Lung (tissue), 12 donors: Measurements from ENCODE around the gene EMP3. TPM values are rescaled to one million over a fixed set of nuclear protein-coding genes. Genes with fewer than 3 reads are reported as not detected.

Experiments used
- ATAC-seq: fragments of 200-7000 bp; cut with Tn5 transposase; one replicate; pipeline ENCODE4 v1.9.1; 2020; ENCODE audit warnings: moderate number of reproducible peaks; ENCODE audit not compliant: insufficient read depth, low FRiP score
- DNase-seq, 3 donors: peaks; one replicate each; pipeline ENCODE4 v3.0.0-alpha.2; 2013 to 2017
- H3K27ac ChIP-seq, 2 donors: one replicate each; pipeline ENCODE4 v1.5.1; 2013; ENCODE audit warnings: mild to moderate bottlenecking in 2 of 2, moderate library complexity in 2 of 2, control low read depth in 1 of 2, inconsistent platforms in 1 of 2, low read depth in 1 of 2, low read length in 1 of 2
- H3K27me3 ChIP-seq, 3 donors: one replicate each; pipeline ENCODE4 v1.5.1; 2013; ENCODE audit warnings: low read length in 2 of 3; ENCODE audit not compliant: control insufficient read depth in 3 of 3, insufficient read depth in 3 of 3
- H3K36me3 ChIP-seq, 4 donors: one replicate each; pipeline ENCODE4 v1.5.1; 2013; ENCODE audit warnings: low read length in 4 of 4, mild to moderate bottlenecking in 1 of 4, moderate library complexity in 1 of 4; ENCODE audit not compliant: control insufficient read depth in 4 of 4, insufficient read depth in 4 of 4
- H3K4me1 ChIP-seq, 5 donors: one replicate each; pipeline ENCODE4 v1.5.1; 2013; ENCODE audit warnings: low read length in 5 of 5, mild to moderate bottlenecking in 2 of 5, moderate library complexity in 1 of 5; ENCODE audit not compliant: control insufficient read depth in 5 of 5, insufficient read depth in 5 of 5
- H3K4me3 ChIP-seq: one replicate; pipeline ENCODE4 v1.5.1; 2013; ENCODE audit warnings: mild to moderate bottlenecking, control low read depth, moderate library complexity
- H3K9ac ChIP-seq, 2 donors: one replicate each; pipeline ENCODE4 v1.5.1; 2013; ENCODE audit warnings: low read length in 2 of 2, control low read depth in 1 of 2; ENCODE audit not compliant: insufficient read depth in 1 of 2
- H3K9me3 ChIP-seq, 4 donors: one replicate each; pipeline ENCODE4 v1.5.1; 2013; ENCODE audit warnings: low read length in 3 of 4, mild to moderate bottlenecking in 1 of 4, moderate library complexity in 1 of 4; ENCODE audit not compliant: control insufficient read depth in 4 of 4, insufficient read depth in 3 of 4
- CTCF ChIP-seq: IDR thresholded peaks from 2 replicates; pipeline ENCODE4 v1.5.1; 2012; ENCODE audit warnings: mild to moderate bottlenecking; ENCODE audit errors: control extremely low read depth, extremely low read depth
- WGBS, 2 donors: extraction: QIAGEN DNeasy Blood & Tissue Kit; methylation state at CpG; one replicate each; pipeline ENCODE4 v1.1.7; 2013; 5-methylcytosine and 5-hydroxymethylcytosine counted together
- polyA plus RNA-seq, 2 donors: library from polyadenylated mRNA; stranded (reverse); fragments of 200-250 nt; gene quantifications; one replicate each; pipeline ENCODE4 v1.2.1, GENCODE V29; 2013
- total RNA-seq, 2 donors: library from RNA; depleted of rRNA in 1 of 2; stranded (reverse); fragments of >200 nt in 1 of 2; gene quantifications; one replicate each; pipeline ENCODE4 v1.2.1, GENCODE V29; 2014 to 2021
- donor health status: control.
- donor health status: control.
- donor health status: Bipolar disorder and iron deficiency.
- donor health status: healthy.
- donor health status: DM: yes; HTN: yes; CAD: no.

Gene EMP3
- total and polyA plus RNA-seq, 4 donors: 36.9 to 276 (median 223) TPM

GRCh38 chr19:48342414-48342738 lies 17.0 kb downstream of the EMP3 start:
- ATAC-seq: no peak
- no peak for TF ChIP-seq CTCF
- H3K36me3 ChIP-seq: peaks cover 0 to 2% (median 0%) of the 10 kb centered on the region in 4 donors
- no peak overlapping the region for H3K27ac ChIP-seq
- H3K27me3 ChIP-seq: no peaks in the 10 kb centered on the region
- no peak overlapping the region for H3K9ac ChIP-seq
- H3K9me3 ChIP-seq: no peaks in the 10 kb centered on the region
- DNase-seq: no peak
- no peaks in the 10 kb centered on the region for H3K4me1 ChIP-seq
- no peak overlapping the region for H3K4me3 ChIP-seq
- WGBS, 2 donors: 89 to 90% methylated on average over 19 to 20 of the region's 20 CpGs

DNA sequence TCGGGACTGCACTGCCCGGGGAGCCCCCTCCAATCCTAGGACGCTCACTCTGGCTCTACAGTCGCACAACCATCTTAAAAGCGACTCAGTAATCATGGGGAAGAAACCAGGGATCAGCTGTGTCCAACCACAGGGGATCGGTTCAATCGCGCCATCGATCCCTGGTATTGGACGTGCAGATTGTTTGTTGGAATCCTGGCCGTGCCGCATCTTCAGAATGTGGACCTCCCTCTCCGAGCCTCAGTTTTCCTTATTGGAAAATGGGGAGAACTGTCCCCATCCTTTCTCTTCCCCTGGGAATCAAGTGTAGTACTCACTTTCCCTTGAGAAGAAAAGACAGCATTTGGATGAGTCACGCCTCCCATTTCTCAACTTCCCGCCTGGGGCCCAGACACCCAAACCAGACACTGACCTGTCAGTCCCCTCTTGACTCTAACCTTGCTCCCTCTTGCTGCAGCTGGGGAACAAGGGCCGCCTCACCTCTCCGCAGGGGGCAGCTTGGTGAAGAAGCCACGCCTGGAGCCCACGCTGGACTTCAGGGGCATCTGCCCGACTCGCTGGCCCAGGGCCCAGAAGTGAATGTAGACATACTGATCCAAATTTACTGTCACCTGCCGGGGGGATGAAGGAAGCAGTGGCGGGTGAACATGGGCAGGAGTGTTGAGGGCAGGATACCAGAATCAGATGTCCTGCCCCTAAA lies 17.6 kb downstream of the EMP3 start:
- DNase-seq (no peak), ATAC-seq (no peak)
- no peak overlapping the region for H3K4me3 ChIP-seq
- TF ChIP-seq CTCF: no peak
- H3K36me3 ChIP-seq: peaks cover 0 to 2% (median 0%) of the 10 kb centered on the region in 4 donors
- H3K9me3 ChIP-seq: no peaks in the 10 kb centered on the region
- 92 to 97% methylated on average over 23 of the region's 23 CpGs for WGBS, 2 donors
- H3K4me1 ChIP-seq: peaks cover 0 to 2% (median 0%) of the 10 kb centered on the region in 5 donors
- H3K27me3 ChIP-seq: no peaks in the 10 kb centered on the region
- no peak overlapping the region for H3K27ac ChIP-seq
- no peak overlapping the region for H3K9ac ChIP-seq

- DNase-seq (no peak), ATAC-seq (no peak)
- Histone ChIP-seq H3K9ac (no peak overlapping the region), H3K27me3 (no peaks in the 10 kb centered on the region), H3K9me3 (no peaks in the 10 kb centered on the region), H3K27ac (no peak overlapping the region), H3K4me1 (peaks cover 0 to 2% (median 0%) of the 10 kb centered on the region in 5 donors), H3K4me3 (no peak overlapping the region), H3K36me3 (peaks cover 0 to 2% (median 0%) of the 10 kb centered on the region in 4 donors)
- 98 to 99% methylated on average over 6 of the region's 6 CpGs for WGBS, 2 donors
- no peak for TF ChIP-seq CTCF
These were observed 19.5 kb downstream of the EMP3 start for GRCh38 chr19:48344892-48345291.

DNA sequence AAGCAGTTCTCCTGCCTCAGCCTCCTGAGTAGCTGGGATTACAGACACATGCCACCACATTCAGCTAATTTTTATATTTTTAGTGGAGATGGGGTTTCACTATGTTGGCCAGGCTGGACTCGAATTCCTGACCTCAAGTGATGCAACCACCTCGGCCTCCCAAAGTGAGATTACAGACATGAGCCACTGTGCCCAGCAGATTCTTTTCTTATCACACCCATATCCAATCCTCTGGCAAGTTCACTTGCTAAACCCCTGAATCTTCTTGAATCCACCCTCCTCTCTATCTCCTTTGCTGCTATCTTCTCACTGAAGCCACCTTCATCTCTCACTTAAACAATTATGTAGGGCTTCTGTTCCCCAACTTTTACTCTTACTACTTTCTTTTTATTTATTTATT lies 20.8 kb downstream of the EMP3 start:
- peaks cover 0 to 2% (median 0%) of the 10 kb centered on the region in 4 donors for H3K36me3 ChIP-seq
- peaks cover 0 to 2% (median 0%) of the 10 kb centered on the region in 5 donors for H3K4me1 ChIP-seq
- no peak for TF ChIP-seq CTCF
- DNase-seq (no peak), ATAC-seq (no peak)
- H3K27me3 ChIP-seq: no peaks in the 10 kb centered on the region
- no peak overlapping the region for H3K27ac ChIP-seq
- H3K9me3 ChIP-seq: no peaks in the 10 kb centered on the region
- WGBS, 2 donors: 60 to 91% methylated on average over 2 of the region's 2 CpGs
- no peak overlapping the region for H3K4me3 ChIP-seq
- no peak overlapping the region for H3K9ac ChIP-seq
